Mucosa of rectum (tissue), 2 donors: ENCODE data around the gene COPS8.

Experiments used
- H3K27ac ChIP-seq, 2 donors: one replicate each; pipeline ENCODE4 v1.7.0; 2013; ENCODE audit warnings: inconsistent platforms in 2 of 2, low read depth in 2 of 2, low read length in 2 of 2
- H3K27me3 ChIP-seq, 2 donors: one replicate each; pipeline ENCODE4 v1.7.0; 2013; ENCODE audit warnings: low read length in 2 of 2; ENCODE audit not compliant: control insufficient read depth in 2 of 2, insufficient read depth in 2 of 2
- H3K36me3 ChIP-seq, 2 donors: one replicate each; pipeline ENCODE4 v1.7.0; 2013; ENCODE audit warnings: low read length in 2 of 2; ENCODE audit not compliant: control insufficient read depth in 2 of 2, insufficient read depth in 2 of 2
- H3K4me1 ChIP-seq, 2 donors: one replicate each; pipeline ENCODE4 v1.7.0; 2013; ENCODE audit warnings: low read length in 2 of 2, mild to moderate bottlenecking in 1 of 2; ENCODE audit not compliant: control insufficient read depth in 2 of 2, insufficient read depth in 2 of 2
- H3K4me3 ChIP-seq, 2 donors: one replicate each; pipeline ENCODE4 v1.7.0; 2013; ENCODE audit warnings: low read length in 2 of 2
- H3K9ac ChIP-seq, 2 donors: one replicate each; pipeline ENCODE4 v1.7.0; 2013; ENCODE audit warnings: low read length in 2 of 2, low read depth in 1 of 2, mild to moderate bottlenecking in 1 of 2
- H3K9me3 ChIP-seq, 2 donors: one replicate each; pipeline ENCODE4 v1.7.0; 2013; ENCODE audit warnings: low read length in 2 of 2; ENCODE audit not compliant: control insufficient read depth in 2 of 2
- donor health status: healthy.
- donor health status: Normal muscosa, but diverticular disease.

The COPS8 gene

GRCh38 chr2:237141571-237142051 lies 55.9 kb downstream of the COPS8 start:
- Histone ChIP-seq H3K9me3 (no peaks in the 10 kb centered on the region), H3K27ac (no peak overlapping the region), H3K4me3 (no peak overlapping the region), H3K36me3 (no peaks in the 10 kb centered on the region), H3K4me1 (no peaks in the 10 kb centered on the region), H3K9ac (no peak overlapping the region), H3K27me3 (no peaks in the 10 kb centered on the region)

DNA sequence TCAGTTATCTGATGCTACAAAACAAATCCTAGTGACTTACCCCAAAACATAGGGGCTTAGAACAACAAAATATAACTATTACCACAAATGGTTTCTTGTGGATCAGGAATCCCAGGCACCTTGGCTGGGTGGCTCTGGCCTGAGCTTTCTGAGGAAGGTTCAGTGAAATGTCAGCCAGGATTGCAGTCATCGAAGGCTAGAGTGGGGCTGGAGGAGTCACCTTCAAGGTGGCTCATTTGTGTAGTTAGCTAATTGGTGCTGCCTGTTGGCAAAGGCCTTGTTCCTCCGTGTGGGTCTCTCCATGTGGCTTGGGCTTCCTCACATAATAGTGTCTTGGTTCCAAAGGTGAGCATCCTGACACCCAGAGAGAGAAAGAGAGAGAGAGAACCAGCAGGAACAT lies 57.4 kb downstream of the COPS8 start:
- peaks cover 0 to 1% of the 10 kb centered on the region in 2 donors for H3K9me3 ChIP-seq
- H3K4me1 ChIP-seq, result no peaks in the 10 kb centered on the region
- H3K36me3 ChIP-seq, result no peaks in the 10 kb centered on the region
- H3K27me3 ChIP-seq, result no peaks in the 10 kb centered on the region
- H3K27ac ChIP-seq, result no peak overlapping the region
- H3K9ac ChIP-seq, result no peak overlapping the region
- H3K4me3 ChIP-seq, result no peak overlapping the region

- Histone ChIP-seq H3K36me3 (no peaks in the 10 kb centered on the region), H3K9ac (no peak overlapping the region), H3K4me1 (no peaks in the 10 kb centered on the region), H3K27ac (no peak overlapping the region), H3K27me3 (no peaks in the 10 kb centered on the region), H3K9me3 (peaks cover 2% of the 10 kb centered on the region in 2 donors), H3K4me3 (no peak overlapping the region)
Observed at GRCh38 chr2:237143676-237144440, 58.2 kb downstream of the COPS8 start.

DNA sequence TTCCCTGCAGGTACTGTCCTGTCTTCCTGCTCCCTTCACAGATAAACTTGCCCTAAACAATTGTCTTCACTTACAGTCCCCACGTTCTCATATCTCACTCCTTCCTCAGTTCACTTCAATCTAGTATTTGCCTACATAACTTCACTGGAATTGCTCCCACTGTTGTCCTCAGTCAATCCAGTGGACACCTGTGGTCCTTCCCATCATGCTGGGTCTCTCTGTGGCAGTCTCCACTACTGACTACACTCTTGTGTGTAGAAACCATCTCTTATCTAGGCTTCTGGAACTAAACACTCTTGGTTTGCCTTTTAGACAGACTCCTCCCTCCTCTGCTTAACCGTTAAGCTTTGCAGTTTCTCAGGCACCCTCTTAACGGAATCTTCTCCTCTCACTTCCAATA lies 58.8 kb downstream of the COPS8 start:
- no peak overlapping the region for H3K27ac ChIP-seq
- no peak overlapping the region for H3K9ac ChIP-seq
- peaks cover 2% of the 10 kb centered on the region in 2 donors for H3K9me3 ChIP-seq
- H3K27me3 ChIP-seq, result no peaks in the 10 kb centered on the region
- no peaks in the 10 kb centered on the region for H3K4me1 ChIP-seq
- H3K36me3 ChIP-seq, result no peaks in the 10 kb centered on the region
- no peak overlapping the region for H3K4me3 ChIP-seq

DNA sequence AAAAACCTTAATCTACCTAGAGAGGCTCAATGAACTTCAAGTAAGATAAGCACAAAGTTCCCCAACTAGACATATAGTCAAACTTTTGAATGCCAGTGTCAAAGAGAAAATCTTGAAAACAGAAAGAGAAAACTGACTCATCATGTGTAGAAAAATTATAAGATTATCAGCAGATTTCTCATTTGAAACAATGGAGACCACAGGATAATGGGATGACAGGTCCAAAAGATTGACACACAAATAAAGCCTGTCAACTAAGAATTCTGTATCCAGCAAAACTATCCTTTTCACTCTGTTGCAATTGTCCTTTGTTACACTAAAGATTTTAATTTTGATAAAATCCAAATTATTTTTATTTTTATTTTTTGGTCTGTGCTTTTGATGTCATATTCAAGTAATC lies 61.6 kb downstream of the COPS8 start:
- H3K9ac ChIP-seq, result no peak overlapping the region
- H3K27ac ChIP-seq, result no peak overlapping the region
- no peaks in the 10 kb centered on the region for H3K4me1 ChIP-seq
- no peaks in the 10 kb centered on the region for H3K36me3 ChIP-seq
- no peaks in the 10 kb centered on the region for H3K27me3 ChIP-seq
- peaks cover 2% of the 10 kb centered on the region in 2 donors for H3K9me3 ChIP-seq
- H3K4me3 ChIP-seq, result no peak overlapping the region

DNA sequence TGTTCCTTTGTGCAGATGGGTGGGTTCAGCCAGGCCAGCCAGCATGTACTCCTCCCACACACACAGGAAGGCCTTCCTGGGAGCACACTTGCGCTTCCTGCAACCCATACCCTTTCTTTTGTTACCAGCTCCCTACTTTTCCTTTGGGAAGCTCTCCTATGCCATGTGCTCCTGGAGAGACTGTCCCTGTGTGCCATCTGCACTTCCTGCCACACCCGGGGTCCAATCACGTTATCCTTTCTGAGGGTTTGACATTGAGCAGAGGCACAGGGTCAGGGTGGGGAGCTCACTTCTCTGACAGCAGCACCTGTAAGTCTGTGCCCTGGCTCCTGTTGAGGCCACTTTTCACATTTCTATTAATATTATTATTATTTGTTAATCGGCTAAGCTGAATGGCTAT lies 62.9 kb downstream of the COPS8 start:
- no peak overlapping the region for H3K27ac ChIP-seq
- no peak overlapping the region for H3K9ac ChIP-seq
- no peaks in the 10 kb centered on the region for H3K4me1 ChIP-seq
- no peak overlapping the region for H3K4me3 ChIP-seq
- no peaks in the 10 kb centered on the region for H3K36me3 ChIP-seq
- peaks cover 2% of the 10 kb centered on the region in 2 donors for H3K9me3 ChIP-seq
- no peaks in the 10 kb centered on the region for H3K27me3 ChIP-seq

- Histone ChIP-seq H3K9ac (no peak overlapping the region), H3K9me3 (peaks cover 2% of the 10 kb centered on the region in 2 donors), H3K4me1 (no peaks in the 10 kb centered on the region), H3K27me3 (no peaks in the 10 kb centered on the region), H3K36me3 (no peaks in the 10 kb centered on the region), H3K4me3 (no peak overlapping the region), H3K27ac (no peak overlapping the region)
Observed at GRCh38 chr2:237149425-237149824, 63.7 kb downstream of the COPS8 start.
